ENCODE measurements around the gene PEA15.
A peak's percentile ranks its signal among the peaks of the same experiment; 100 is the strongest.

Gene PEA15

DNA sequence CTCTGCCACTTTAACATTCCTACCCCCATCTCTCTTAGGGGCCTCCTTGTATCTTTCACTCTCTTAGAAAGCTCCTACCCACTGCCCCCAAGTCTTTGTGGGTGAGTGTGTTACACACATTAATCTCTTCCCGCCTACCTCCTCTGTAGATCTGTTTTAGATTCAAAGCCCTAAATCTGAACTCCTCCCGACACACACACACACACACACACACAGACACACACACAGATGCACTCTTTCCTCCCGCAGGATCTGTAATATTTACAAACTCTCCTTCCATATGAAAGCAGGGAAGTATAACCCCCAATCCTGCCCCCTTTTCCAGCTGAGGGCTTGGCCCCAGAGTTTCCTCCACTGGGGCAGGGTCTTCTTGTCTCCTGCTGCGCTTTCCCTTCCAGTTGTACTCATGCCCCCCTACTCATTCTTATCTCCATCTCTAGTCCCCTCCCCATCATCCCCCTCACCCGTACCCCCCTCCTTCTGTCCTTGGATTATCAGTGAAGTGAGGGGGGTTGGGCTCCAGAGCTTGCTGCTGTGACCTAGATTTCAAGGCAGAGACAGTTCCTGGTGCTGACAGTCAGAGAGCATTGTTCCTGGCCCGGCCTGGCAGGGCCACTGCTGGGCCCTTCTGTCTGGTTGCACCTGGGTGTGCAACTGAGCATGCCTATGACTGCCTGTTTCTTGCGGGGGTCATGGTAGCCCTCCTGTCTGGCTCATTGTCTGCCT lies 4.3 kb downstream of the PEA15 start:
- no peak for DNase-seq

DNA sequence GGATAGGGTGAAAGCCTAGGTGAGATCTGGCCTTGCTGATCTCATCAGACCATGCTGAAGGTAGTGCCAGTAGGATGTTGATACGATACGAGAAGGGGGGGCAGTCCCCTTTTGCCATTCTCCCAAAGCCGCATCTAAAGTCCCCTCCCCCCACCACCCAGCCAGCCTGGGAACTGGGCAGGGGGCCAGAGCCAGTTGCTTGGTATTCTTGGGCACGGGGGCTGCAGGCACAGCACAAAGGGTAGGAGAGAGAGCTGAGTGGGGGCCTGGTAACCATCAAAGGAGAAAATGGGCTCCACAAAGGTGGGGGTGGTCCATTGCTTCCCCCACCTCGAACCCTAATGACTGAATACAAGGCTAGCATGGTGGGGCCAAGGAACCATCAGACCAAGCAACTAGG lies 5.4 kb downstream of the PEA15 start:
- DNase-seq, result no peak

DNA sequence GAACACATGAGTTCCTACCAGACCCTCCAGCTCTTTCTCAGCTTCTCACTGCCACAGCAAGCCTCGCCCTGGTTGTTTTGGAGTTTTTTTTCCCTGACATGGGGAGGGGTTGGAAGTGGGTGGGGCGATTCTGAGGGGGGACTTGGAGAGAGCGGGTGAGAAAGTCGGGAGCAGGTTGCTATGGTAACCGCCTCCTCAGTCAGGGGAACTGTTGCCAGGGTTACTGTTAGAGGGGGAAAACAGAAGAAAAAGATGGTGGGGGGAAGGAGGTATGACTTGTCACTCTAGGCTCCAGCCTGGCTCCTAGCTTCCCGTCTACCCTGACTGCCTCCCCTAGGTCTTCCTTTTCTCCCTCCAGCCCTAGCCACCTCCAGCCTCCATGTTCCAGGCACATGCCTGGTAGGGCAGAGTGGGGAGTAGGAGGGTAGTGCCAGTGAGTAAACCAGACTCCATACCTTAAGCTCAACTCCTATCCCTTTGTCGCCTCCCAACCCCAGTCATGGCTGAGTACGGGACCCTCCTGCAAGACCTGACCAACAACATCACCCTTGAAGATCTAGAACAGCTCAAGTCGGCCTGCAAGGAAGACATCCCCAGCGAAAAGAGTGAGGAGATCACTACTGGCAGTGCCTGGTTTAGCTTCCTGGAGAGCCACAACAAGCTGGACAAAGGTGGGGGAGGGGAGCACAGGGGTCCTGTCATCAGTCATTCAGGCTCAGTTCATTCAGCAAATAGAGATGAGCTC lies 6.0 kb downstream of the PEA15 start:
- DNase-seq, result no peak

DNA sequence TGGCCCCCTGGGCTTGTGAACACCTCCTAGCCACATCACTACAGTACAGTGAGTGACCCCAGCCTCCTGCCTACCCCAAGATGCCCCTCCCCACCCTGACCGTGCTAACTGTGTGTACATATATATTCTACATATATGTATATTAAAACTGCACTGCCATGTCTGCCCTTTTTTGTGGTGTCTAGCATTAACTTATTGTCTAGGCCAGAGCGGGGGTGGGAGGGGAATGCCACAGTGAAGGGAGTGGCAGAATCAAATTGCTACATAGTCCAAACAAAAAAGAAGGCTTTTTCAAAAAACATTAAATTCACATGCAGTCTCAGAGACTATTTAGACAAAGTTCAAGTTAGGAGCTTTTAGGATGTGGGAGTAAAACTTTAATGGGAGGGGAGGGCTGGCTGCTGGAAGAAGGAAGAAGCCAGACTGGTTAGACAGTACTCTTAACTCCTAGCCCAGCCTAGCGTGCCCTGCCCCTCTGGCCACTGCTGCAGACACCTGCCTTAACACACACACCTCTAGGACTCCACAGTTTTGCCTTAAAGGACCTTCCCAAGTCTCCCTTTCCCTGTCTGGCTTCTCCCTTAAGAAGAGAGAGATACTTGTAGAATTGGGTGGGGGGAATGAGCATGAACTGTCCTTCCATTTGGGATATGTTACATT lies 9.4 kb downstream of the PEA15 start:
- DNase-seq, result no peak

DNA sequence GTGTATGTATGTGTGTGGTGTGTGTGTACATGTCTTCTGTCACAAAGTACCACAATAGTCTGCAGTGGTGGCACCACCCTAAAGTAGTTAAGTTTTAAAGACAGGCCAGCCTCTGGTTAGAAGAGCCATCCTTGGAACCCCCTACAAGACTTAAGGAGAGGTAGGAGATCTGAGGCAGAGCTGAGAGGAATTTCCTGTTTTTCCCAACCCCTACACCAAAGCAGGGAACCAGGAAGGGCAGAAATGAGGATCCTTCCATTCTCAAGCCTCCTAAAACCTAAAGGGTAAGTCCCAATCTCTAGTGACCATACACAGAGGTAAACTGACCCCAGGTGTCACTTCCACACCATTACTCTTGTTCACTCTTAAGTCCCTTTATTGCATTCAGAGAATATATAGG lies 11.1 kb downstream of the PEA15 start:
- DNase-seq, result no peak

DNA sequence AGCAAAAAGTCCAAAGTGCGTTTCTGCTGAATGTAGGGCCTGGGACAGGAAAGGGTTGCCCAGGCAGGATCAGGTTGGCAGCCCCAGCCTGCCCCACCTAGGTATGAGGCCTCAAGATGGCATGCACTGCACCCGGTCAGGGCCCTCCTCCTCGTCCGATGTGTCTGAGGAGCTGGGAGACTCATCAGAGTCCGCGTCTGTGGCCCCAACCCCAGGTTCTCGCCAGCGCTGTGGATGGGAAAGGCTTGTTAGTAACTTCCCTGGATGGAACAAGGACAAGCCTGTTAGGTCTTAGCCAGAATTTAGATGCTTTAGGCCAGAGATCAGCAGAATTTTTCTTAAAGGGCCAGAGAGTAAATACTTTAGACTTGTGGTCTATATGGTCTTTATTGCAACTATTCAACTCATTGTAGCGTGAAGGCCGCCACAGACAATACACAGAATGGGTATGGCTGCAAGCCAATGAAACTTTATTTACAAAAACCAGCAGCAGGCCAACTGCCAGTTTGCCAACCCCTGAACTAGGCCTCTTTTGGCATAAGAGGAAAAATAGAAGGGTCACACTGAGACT lies 12.4 kb downstream of the PEA15 start:
- no peak for DNase-seq

DNA sequence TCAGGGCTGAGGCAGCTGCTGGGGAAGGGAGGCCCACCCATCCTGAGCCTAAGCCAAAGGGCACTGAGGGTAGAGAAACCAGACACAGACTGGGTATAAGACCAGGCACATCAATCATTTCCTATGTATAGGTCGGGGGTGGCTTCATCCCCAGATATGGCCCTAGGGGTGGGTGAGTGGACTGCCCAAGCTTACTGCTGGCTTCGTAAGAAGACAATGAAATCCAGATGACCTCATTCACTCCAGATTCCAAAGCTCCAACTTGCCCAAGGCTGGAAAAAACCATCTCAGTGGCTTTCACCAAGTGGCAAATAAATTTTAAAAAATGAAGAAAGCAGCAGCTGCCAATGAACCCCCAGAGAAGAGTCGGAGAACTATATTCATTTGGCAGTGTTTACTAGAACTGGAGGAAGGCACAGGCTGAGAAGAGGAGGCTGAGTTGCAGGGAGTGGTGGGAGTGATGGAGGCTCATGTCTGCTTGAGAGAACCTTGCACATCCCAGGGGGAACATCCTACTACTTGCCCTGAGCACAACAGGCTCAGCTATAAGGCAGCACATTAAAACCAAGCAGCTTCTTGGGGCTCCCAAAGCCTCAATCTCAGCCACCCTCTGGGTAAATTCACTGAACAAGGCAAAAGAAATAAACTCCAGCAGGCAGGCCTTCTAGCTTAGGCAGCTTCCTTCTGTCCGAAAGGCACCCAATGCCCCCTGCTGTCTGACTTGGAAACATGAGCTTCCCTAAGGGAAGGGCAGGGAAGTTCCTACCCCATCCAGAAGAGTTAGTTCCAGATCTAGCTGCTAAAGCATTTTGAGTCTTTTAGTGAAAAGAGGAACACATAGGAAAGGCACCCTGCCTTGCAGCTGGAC lies 14.1 kb downstream of the PEA15 start:
- peak; percentile 17 for DNase-seq

DNA sequence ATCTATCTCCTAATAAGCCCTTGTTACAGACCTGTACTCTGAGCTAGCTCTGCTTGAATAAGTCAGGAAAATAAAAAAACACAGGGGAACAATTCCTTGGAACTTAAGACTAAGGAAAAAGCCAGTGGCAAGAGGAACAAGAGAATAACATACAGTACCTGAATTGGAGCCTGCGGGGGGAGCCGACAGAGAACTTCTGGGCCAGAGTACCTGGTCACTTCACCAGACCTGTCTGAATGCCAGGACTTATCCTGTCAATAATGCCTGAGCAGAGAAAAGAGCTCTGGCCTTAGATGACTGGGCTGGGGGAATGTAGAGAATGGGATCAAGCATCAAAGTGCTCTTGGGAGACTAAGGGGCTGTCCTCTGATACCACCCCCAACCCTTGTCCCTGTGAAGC lies 15.1 kb downstream of the PEA15 start:
- no peak for DNase-seq

DNA sequence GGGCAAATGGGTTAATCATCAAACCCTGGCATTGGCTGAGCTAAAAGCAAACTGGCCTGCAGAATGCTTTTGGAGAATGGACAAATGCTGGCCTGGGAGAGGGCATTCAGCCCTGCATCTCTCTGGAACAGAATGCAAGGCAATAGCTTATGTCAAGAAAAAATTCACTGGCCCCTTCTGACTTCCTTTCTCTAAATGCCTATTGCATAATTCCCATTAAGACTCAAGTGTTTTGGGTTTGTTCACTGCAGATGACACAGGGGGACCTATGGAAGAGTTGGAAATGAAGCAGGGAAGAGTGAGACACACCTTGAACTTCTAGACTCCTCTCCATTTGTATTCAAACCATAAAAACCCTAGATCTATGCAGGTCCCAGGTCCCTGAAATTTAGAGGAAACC lies 15.9 kb downstream of the PEA15 start:
- no peak for DNase-seq

DNA sequence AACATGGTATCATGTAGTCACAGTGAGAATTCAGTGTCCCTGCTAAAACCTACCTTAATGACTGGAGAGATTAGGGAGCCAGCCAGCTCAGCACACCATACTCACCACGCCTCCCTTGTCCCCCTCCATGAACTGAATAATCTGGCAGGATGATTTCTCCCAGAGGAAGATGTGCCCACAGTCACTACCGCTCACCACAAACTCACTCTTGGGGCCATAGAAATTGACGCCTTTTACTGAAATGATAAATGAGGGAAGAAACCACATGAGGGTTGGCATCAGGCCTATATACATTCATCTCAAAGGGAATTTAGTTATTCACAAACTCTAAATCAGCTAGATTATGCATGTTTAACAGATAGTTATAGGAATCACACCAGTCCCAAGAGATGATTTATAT lies 17.4 kb downstream of the PEA15 start:
- no peak for DNase-seq

DNA sequence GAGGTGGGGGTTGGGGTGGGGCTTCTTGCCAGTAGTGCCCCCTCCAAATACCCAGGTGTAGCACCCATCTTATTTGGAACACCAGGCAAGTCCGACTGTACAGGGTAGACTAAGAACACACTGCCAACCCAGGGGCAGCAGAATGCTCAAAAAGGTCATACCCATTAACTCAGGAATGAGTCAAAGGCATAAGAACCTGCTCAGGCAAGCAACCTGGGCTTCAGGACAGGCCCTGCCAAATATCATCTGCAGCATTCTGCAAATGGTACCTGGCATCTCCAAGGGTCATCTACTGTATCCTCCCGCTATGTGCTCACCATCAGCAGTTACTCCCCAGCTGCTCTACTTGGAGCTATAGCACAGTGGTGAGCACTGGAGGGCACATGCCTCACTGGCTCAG lies 19.4 kb downstream of the PEA15 start:
- no peak for DNase-seq

DNA sequence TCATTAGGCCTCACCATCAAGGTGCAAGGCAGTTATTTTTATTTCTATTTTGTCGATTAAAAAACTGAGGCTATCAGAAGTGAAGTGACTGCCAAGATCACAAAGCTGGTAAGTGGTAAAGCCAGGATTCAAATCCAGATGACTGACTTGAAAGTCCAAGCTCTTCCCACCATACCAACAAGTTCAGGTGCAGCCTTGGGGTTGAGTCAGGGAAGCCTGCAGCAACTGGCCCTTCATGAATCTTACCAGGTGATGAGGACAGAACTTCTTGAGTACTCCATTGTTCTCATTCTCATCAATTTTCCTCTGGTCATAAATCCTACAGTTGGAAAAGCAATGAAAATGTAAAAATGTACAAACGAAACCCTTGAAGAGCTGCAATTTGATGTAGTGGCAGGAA lies 20.2 kb downstream of the PEA15 start:
- no peak for DNase-seq

DNA sequence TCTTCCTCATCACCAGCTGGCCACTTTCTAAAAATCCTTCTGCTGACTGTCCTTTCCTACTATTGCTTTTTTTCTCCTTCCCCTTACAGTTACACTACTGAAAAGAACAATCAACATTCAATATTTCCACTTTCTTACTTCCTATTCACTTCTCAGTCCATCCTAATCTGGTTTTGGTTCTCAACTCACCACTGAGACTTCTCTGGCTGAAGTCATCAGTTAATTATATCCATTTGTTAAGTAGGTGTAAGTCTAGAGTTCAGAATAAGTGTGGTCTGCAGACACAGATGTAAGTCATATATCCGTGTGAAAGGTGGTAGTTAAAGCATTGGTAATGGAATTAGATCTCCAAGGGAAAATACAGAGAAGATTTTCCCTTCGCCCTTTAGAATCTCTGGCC lies 21.4 kb downstream of the PEA15 start:
- no peak for DNase-seq

DNA sequence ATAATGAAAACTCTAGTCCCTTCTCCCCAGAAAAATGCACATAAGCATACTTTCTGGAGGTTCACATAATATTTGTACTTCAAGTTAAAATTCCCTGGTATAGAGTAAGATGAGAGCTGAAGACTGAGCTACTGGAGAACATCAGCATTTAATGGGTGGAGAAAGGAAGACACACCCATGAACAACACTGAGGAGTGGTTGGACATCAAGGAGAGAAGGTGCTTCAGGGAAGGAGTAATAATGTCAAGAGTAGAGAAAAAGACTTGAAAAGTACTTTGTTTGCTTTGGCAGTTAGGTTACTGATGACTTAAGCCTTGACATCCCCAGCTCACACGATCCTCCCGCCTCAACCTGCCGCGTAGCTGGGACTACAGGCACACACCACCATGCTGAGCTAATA lies 21.9 kb downstream of the PEA15 start:
- no peak for DNase-seq

DNA sequence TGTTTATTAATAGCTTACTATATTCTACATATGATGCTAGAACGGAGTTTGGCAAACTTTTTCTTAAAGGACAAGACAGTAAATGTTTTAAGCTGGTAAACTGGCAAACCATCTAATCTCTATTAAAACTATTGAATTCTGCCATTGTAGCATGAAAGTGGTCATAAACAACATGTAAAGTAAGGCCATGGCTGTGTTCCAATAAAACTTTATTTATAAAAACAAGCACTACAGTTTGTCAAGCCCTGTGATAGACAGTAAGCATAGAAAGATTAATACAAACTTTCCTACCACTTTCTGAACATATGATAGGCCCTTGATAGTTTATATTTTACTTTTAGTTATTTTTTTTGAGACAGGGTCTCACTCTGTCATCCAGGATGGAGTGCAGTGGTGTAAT lies 22.4 kb downstream of the PEA15 start:
- no peak for DNase-seq

DNA sequence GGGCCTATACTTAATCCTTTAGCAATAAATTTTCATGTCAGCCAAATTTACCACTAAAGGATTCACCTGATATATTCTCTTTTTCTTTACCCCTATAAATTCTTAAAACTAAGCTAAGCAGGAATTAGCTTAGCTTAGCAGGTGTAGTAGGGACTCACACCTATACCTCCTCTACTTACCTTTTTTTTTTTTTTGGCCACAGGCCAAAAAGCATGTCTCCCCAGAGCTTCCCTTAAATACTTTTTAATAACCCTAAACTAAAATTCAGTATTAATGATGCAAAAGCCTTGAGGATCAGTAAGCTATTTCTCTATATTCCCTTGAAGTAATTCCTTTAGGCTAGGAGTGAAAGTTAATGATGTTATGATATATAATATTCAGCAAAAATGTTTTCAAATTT lies 23.2 kb downstream of the PEA15 start:
- no peak for DNase-seq

DNA sequence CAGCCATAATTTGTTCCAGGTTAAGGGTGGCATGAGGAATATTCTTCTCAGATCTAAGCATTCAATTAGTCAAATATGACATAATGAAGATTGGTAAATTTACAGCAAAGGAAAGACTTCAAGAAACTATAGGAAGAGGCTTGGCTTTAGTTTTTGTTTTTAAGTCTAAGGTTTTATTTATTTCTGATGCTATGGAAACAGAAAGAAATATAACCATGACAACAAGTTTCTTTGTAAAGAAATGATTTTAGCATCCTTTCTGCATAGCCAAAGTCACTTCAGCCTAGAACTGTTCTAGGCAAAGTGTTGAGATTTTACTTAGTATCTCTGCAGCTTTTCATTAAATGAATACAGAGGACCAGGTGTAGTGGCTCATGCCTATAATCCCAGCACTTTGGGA lies 27.7 kb downstream of the PEA15 start:
- no peak for DNase-seq

DNA sequence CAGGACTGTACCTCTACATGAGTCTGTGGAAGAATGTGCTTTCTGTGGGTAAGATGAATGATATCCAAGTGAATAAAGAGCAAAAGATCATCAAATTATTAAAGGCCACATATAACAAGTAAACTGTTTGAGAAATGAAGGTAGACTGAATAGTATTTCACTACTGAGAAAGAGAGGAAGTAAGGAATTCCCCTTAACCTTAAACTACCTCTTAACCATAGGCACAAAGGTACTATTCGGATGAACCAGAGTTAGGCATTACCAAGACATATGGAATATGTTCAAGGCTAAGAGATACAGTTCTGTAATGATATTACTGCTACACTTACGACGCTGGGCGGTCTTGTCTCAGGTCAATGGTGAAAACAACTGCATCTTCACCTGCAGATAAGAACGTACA lies 31.6 kb downstream of the PEA15 start:
- DNase-seq, result no peak

DNA sequence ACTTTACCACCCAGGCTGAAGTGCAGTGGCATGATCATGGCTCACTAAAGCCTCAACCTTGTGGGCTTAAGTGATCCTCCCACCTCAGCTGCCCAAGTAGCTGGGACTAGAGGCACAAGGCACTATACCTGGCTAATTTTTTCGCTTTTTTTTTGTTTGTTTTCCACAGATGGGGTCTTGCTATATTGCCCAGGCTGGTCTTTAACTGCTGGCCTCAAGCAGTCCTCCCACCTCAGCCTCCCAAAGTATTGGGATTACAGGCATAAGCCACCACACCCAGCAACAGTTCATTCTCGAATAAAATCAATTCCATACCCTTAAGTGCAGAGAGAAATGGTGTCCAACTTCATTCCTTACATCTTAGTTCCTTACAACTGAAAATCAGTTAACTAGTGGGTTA lies 32.4 kb downstream of the PEA15 start:
- no peak for DNase-seq

DNA sequence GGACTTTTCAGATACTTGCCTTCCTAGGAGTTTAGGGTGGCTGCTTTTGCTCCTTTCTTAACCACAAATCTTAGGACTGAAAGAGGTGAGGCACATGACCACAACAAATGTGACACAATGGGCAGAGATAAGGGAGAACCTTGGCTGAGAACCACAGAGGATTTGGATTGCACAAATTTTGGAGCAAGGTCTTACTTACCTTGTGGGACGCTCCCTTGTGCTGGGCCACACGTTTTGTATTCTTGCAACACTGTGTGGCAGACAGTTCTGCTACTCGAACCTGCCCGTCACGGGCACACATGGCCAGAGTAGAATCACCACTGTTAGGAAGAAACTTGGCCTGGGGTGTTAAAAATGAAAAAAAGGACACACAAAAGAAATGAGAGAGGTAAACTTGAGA lies 33.2 kb downstream of the PEA15 start:
- no peak for DNase-seq

DNA sequence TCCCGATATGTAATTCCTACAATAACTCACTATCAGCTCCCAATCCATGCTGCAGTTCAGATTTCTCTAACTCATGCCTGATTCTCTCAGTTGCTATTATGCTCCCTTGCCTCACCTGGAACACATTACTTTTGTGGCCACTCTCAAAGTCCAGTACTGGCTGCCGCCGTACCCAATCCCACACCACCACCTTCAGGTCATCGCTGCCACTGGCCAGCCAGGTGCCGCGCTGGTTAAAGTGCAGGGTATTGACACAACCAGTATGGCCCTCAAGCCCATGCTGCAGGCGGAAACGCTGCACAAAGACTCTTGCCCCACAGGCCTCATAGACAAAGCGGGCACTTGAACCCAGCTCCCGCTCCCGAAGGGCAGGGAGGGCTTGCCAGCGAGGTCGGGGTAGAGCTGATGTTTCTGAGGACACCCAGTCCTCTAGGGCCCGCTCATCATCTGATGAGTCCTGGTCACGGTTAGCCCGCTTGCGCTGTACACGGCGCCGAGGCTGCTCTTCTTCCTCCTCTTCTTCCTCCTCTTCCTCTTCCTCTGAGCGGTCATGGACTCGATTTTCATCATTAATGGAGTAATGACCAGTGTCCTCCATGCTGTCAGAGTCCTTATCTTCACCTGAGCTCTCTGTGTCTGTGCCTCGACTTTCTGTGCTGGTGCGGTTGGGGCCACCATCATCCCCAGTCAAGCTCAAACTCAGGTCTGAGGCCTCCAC lies 34.6 kb downstream of the PEA15 start:
- DNase-seq, result no peak

DNA sequence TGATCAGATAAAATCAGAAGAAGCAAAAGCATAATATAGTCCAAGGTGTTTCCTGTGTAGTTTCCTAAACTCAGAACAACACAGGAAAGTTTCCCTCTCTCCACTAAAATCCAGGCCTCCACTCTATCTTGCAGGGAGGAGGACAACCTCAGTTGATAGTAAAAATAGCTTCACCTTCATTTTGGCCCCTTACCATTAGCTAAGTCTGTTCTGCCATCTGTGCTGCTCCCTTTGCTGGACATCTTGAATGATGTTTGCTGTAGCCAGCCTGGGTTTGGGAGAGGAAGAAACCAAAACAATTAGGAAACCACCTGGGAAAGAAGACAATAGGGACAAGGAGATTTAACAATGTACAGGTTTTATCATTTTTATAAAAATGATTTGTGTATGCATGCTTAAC lies 38.6 kb downstream of the PEA15 start:
- no peak for DNase-seq

Measured in CD4-positive, alpha-beta T cell treated with Interleukin-17A for 4 hours (primary cell).